ENCODE measurements around the gene ALX4.
A peak's percentile ranks its signal among the peaks of the same experiment; 100 is the strongest.

The ALX4 gene

DNA sequence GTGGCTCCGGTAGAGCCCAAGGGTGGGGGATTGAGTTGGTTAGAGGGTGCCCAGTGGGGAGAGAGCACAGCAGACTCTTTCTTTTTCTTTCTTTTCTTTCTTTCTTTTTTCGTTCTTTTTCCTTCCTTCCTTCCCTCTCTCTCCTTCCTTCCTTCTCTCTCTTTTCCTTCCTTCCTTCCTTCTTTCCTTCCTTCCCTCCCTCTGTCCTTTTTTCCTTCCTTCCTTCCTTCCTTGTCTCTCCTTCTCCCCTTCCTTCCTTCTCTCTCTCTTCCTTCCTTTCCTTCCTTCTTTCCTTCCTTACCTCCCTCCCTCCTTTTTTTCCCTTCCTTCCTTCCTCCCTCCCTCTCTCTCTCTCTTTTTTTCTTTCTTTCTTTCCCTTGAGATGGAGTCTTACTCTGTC lies 4.8 kb upstream of the ALX4 start:
- no peak for TF ChIP-seq SUZ12 (IDR thresholded peaks at IDR 0.05; ENCODE audit: extremely low read depth, insufficient read depth, insufficient read length)
- TF ChIP-seq YY1 (IDR thresholded peaks at IDR 0.05; ENCODE audit: insufficient read depth, insufficient read length) = no peak
- no peak for TF ChIP-seq ZNF274 (IDR thresholded peaks at IDR 0.05; ENCODE audit: low read depth, low read length)
- H3K27me3 ChIP-seq (ENCODE audit: insufficient read depth, insufficient read length) = peaks cover 99% of the 10 kb centered on the region

GRCh38 chr11:44313761-44314489 lies 4.0 kb upstream of the ALX4 start:
- Histone ChIP-seq H3K4me3 (ENCODE audit: insufficient read length, low read depth) (no peak overlapping the region), H3K9ac (ENCODE audit: insufficient read length, low read depth) (no peak overlapping the region), H3K36me3 (ENCODE audit: insufficient read depth, insufficient read length, low read length) (no peaks in the 10 kb centered on the region), H3K9me3 (ENCODE audit: insufficient read depth, low read length) (no peaks in the 10 kb centered on the region), H3K27me3 (ENCODE audit: insufficient read depth, insufficient read length) (peaks cover 98% of the 10 kb centered on the region), H3K4me1 (ENCODE audit: insufficient read depth, insufficient read length) (peaks cover 14% of the 10 kb centered on the region)
- peak; percentile 89 for TF ChIP-seq SUZ12 (IDR thresholded peaks at IDR 0.05; ENCODE audit: extremely low read depth, insufficient read depth, insufficient read length)
- TF ChIP-seq YY1 (IDR thresholded peaks at IDR 0.05; ENCODE audit: insufficient read depth, insufficient read length) = no peak
- no peak for TF ChIP-seq ZNF274 (IDR thresholded peaks at IDR 0.05; ENCODE audit: low read depth, low read length)
- DNase-seq (ENCODE audit: low read depth, low spot score) = no peak

More for the DNA sequence above, 4.8 kb upstream of the ALX4 start:
- Histone ChIP-seq H3K36me3 (ENCODE audit: insufficient read depth, insufficient read length, low read length) (no peaks in the 10 kb centered on the region), H3K4me1 (ENCODE audit: insufficient read depth, insufficient read length) (peaks cover 18% of the 10 kb centered on the region), H3K4me3 (ENCODE audit: insufficient read length, low read depth) (no peak overlapping the region), H3K9ac (ENCODE audit: insufficient read length, low read depth) (no peak overlapping the region), H3K9me3 (ENCODE audit: insufficient read depth, low read length) (no peaks in the 10 kb centered on the region)
- DNase-seq (ENCODE audit: low read depth, low spot score) = no peak

DNA sequence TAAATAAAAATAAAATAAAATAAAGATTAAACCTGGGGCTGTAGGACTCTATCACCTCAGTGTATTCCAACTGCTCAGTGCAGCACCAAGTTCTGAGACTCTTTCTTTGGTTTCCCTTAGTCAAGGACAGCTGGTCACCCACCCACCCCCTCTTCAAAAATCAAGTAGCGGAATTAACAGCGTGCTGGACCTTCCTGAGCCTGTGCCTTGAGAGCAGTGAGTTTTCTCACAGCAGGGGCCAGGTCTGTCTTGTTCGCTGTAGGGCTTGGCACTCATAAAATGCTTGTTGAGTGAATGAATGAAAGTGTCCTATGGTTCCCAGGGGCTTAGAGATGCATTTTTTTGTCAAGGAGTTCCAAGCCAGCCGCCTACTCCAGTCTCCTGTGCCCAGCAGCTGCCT lies 2.9 kb upstream of the ALX4 start:
- no peak overlapping the region for H3K4me3 ChIP-seq (ENCODE audit: insufficient read length, low read depth)
- no peaks in the 10 kb centered on the region for H3K9me3 ChIP-seq (ENCODE audit: insufficient read depth, low read length)
- H3K36me3 ChIP-seq (ENCODE audit: insufficient read depth, insufficient read length, low read length) = no peaks in the 10 kb centered on the region
- H3K4me1 ChIP-seq (ENCODE audit: insufficient read depth, insufficient read length) = peaks cover 12% of the 10 kb centered on the region
- no peak for DNase-seq (ENCODE audit: low read depth, low spot score)
- TF ChIP-seq SUZ12 (IDR thresholded peaks at IDR 0.05; ENCODE audit: extremely low read depth, insufficient read depth, insufficient read length) (no peak), ZNF274 (IDR thresholded peaks at IDR 0.05; ENCODE audit: low read depth, low read length) (no peak), YY1 (IDR thresholded peaks at IDR 0.05; ENCODE audit: insufficient read depth, insufficient read length) (no peak)
- H3K9ac ChIP-seq (ENCODE audit: insufficient read length, low read depth) = no peak overlapping the region
- peaks cover 98% of the 10 kb centered on the region for H3K27me3 ChIP-seq (ENCODE audit: insufficient read depth, insufficient read length)

DNA sequence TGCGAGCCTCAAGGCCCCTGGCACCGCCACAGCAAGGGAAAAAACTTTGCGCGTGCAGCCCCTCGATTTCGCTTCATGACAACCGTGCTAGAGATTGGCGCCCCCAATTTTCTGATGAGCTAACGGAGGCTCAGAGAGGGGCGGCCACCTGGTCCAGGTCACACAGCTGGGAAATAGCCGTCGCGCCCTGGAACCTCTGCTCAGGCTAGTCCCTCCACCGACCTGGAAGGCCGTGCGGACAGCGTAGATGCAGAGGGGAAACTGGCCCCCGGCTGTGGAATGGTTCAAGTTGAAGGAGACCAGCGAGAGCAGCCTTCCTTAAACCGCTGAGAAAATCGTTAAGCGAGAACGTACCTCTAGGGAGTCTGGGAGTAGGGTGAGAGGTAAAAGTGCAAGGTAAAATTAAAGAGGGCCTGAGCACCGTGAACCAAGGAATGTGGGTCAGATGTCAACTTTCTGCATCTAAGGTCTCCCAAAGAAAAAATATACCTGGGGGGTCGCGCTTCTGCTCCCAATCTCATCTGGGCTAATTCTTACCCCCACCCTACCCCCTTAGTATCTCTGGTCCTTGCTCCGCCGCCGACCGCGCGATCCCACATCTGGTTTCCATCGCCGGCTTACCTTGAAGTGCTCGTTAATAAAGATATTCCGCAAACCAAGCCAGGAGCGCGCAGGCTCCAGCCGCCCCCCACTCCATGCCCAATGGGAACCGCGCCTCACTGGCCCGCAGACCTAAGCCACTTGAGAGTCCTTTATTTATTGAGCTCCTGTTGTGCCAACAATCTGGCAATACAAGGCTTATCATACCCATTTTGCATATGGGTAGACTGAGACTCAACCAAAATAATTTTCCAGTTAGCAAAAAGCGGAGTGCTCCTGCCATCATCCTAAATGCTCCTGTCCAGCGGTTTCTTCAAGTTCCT lies 1.7 kb upstream of the ALX4 start:
- Histone ChIP-seq H3K27me3 (ENCODE audit: insufficient read depth, insufficient read length) (peaks cover 98% of the 10 kb centered on the region), H3K9me3 (ENCODE audit: insufficient read depth, low read length) (no peaks in the 10 kb centered on the region), H3K9ac (ENCODE audit: insufficient read length, low read depth) (no peak overlapping the region), H3K4me1 (ENCODE audit: insufficient read depth, insufficient read length) (peaks cover 14% of the 10 kb centered on the region), H3K4me3 (ENCODE audit: insufficient read length, low read depth) (no peak overlapping the region), H3K36me3 (ENCODE audit: insufficient read depth, insufficient read length, low read length) (no peaks in the 10 kb centered on the region)
- DNase-seq (ENCODE audit: low read depth, low spot score) = no peak
- TF ChIP-seq SUZ12 (IDR thresholded peaks at IDR 0.05; ENCODE audit: extremely low read depth, insufficient read depth, insufficient read length) (peak; percentile 69), ZNF274 (IDR thresholded peaks at IDR 0.05; ENCODE audit: low read depth, low read length) (no peak)

- Histone ChIP-seq H3K36me3 (ENCODE audit: insufficient read depth, insufficient read length, low read length) (no peaks in the 10 kb centered on the region), H3K27me3 (ENCODE audit: insufficient read depth, insufficient read length) (peaks cover 98% of the 10 kb centered on the region), H3K4me3 (ENCODE audit: insufficient read length, low read depth) (peak overlapping the region; percentile 23), H3K9ac (ENCODE audit: insufficient read length, low read depth) (no peak overlapping the region), H3K4me1 (ENCODE audit: insufficient read depth, insufficient read length) (peaks cover 14% of the 10 kb centered on the region), H3K9me3 (ENCODE audit: insufficient read depth, low read length) (no peaks in the 10 kb centered on the region)
- TF ChIP-seq ZNF274 (IDR thresholded peaks at IDR 0.05; ENCODE audit: low read depth, low read length) = no peak
- TF ChIP-seq SUZ12 (IDR thresholded peaks at IDR 0.05; ENCODE audit: extremely low read depth, insufficient read depth, insufficient read length) = no peak
- no peak for TF ChIP-seq YY1 (IDR thresholded peaks at IDR 0.05; ENCODE audit: insufficient read depth, insufficient read length)
- DNase-seq (ENCODE audit: low read depth, low spot score) = peak; percentile 32
Observed at GRCh38 chr11:44310463-44311272, 729 bp upstream of the ALX4 start.

- Histone ChIP-seq H3K9ac (ENCODE audit: insufficient read length, low read depth) (peak overlapping the region; percentile 59), H3K9me3 (ENCODE audit: insufficient read depth, low read length) (no peaks in the 10 kb centered on the region), H3K27me3 (ENCODE audit: insufficient read depth, insufficient read length) (peaks cover 98% of the 10 kb centered on the region), H3K4me3 (ENCODE audit: insufficient read length, low read depth) (peak overlapping the region; percentile 47), H3K36me3 (ENCODE audit: insufficient read depth, insufficient read length, low read length) (no peaks in the 10 kb centered on the region), H3K4me1 (ENCODE audit: insufficient read depth, insufficient read length) (peaks cover 11% of the 10 kb centered on the region)
- TF ChIP-seq YY1 (IDR thresholded peaks at IDR 0.05; ENCODE audit: insufficient read depth, insufficient read length) (no peak), ZNF274 (IDR thresholded peaks at IDR 0.05; ENCODE audit: low read depth, low read length) (no peak), SUZ12 (IDR thresholded peaks at IDR 0.05; ENCODE audit: extremely low read depth, insufficient read depth, insufficient read length) (no peak)
- no peak for DNase-seq (ENCODE audit: low read depth, low spot score)
Observed at GRCh38 chr11:44310206-44310462, 195 bp upstream of the ALX4 start.

Data from NT2/D1 (cell line).